ENCODE results near the gene PROCR. TPM values are rescaled to one million over a fixed set of nuclear protein-coding genes. Genes with fewer than 3 reads are reported as not detected.
"Not testable (repeated sequence)": the region's sequence is repeated elsewhere in the genome, so short reads cannot be mapped to it uniquely, and the experiment has no call there.

Gene PROCR
- total RNA-seq, 6 experiments from 2014 or later = 1.4 to 11.0 (median 2.6) TPM

GRCh38 chr20:35187584-35188190, 15.8 kb downstream of the PROCR start:
- intact Hi-C loops (cut with DNase I) = no loop called here
- DNase-seq (no peak), ATAC-seq (no peak)
- no peak for TF ChIP-seq POLR2A (IDR thresholded peaks at IDR 0.05)
- TF ChIP-seq, protein P1, sequence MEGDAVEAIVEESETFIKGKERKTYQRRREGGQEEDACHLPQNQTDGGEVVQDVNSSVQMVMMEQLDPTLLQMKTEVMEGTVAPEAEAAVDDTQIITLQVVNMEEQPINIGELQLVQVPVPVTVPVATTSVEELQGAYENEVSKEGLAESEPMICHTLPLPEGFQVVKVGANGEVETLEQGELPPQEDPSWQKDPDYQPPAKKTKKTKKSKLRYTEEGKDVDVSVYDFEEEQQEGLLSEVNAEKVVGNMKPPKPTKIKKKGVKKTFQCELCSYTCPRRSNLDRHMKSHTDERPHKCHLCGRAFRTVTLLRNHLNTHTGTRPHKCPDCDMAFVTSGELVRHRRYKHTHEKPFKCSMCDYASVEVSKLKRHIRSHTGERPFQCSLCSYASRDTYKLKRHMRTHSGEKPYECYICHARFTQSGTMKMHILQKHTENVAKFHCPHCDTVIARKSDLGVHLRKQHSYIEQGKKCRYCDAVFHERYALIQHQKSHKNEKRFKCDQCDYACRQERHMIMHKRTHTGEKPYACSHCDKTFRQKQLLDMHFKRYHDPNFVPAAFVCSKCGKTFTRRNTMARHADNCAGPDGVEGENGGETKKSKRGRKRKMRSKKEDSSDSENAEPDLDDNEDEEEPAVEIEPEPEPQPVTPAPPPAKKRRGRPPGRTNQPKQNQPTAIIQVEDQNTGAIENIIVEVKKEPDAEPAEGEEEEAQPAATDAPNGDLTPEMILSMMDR (IDR thresholded peaks at IDR 0.05) = no peak
- no peaks in the 10 kb centered on the region for H3K27me3 ChIP-seq
- no peaks in the 10 kb centered on the region for H3K36me3 ChIP-seq
- H3K4me1 ChIP-seq = peaks cover 0 to 29% (median 9%) of the 10 kb centered on the region in 4 donors
- H3K27ac ChIP-seq = no peak overlapping the region
- H3K4me3 ChIP-seq = no peak overlapping the region
- 58% methylated on average over 5 of the region's 5 CpGs for WGBS (ENCODE audit: insufficient coverage, low coverage, low lambda C conversion rate, missing lambda C conversion rate)
- no peaks in the 10 kb centered on the region for H3K9me3 ChIP-seq

- H3K27ac ChIP-seq; ATAC-seq; H3K36me3 ChIP-seq; H3K27me3 ChIP-seq; intact Hi-C loops (cut with DNase I); H3K4me3 ChIP-seq; DNase-seq; H3K9me3 ChIP-seq: not testable (repeated sequence)
- 70% methylated on average over 5 of the region's 8 CpGs for WGBS (ENCODE audit: insufficient coverage, low coverage, low lambda C conversion rate, missing lambda C conversion rate)
- peaks cover 0 to 29% (median 9%) of the 10 kb centered on the region in 4 donors for H3K4me1 ChIP-seq
These were observed 17.4 kb downstream of the PROCR start for GRCh38 chr20:35189223-35189622.

- no peaks in the 10 kb centered on the region for H3K9me3 ChIP-seq
- H3K4me1 ChIP-seq = peaks cover 0 to 29% (median 9%) of the 10 kb centered on the region in 4 donors
- TF ChIP-seq POLR2A (IDR thresholded peaks at IDR 0.05) = no peak
- TF ChIP-seq, protein P1 (IDR thresholded peaks at IDR 0.05) = no peak
- no peak overlapping the region for H3K4me3 ChIP-seq
- peak overlapping the region in 2 of 3 donors; percentile 24 to 45 for H3K27ac ChIP-seq
- DNase-seq = no peak
- no peaks in the 10 kb centered on the region for H3K27me3 ChIP-seq
- WGBS (ENCODE audit: insufficient coverage, low coverage, low lambda C conversion rate, missing lambda C conversion rate) = 46% methylated on average over 6 of the region's 6 CpGs
- no peaks in the 10 kb centered on the region for H3K36me3 ChIP-seq
- peak; percentile 64 to 77 (median 70) for ATAC-seq
- intact Hi-C loops (cut with DNase I) = no loop called here
These were observed 18.7 kb downstream of the PROCR start for GRCh38 chr20:35190556-35190955.

DNA sequence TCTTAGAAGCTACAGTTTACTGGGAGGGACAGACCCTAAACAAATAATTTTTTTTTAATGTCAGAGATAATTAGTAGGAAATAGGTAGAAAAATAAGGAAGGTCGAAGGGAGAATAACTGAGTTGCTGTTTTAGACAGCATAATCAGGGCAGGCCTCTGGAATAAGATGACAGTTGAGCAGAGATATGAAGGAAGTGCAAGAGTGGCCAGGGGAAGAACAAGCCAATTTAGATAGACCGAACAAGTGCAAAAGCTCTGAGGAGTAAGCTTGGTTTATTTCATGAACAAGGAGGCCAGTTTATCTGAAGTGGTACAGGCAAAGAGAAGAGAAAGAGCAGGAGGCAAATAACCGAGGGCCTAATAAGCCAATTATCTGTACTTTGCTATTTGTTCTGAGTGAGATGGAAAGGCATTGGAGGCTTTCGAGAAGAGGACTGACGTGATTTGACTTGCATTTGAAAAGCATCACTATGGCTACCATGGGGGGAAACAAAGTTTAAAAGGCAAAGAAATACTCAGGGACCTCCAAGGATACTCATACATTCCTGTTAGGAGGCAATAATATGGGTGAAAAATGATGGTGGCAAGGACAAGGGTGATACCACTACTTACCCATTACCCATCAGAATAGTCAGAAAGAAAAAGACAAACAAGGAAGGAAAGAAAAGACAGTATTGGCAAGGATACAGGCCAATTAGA, 19.7 kb downstream of the PROCR start:
- WGBS (ENCODE audit: insufficient coverage, low coverage, low lambda C conversion rate, missing lambda C conversion rate) = 44% methylated on average over 5 of the region's 5 CpGs

More for the DNA sequence above, 19.7 kb downstream of the PROCR start:
- Histone ChIP-seq H3K4me1 (peaks cover 0 to 29% (median 9%) of the 10 kb centered on the region in 4 donors), H3K9me3 (peaks cover 0 to 5% (median 0%) of the 10 kb centered on the region in 4 donors), H3K27ac (peak overlapping the region; percentile 22 to 41 (median 39)), H3K4me3 (no peak overlapping the region), H3K36me3 (no peaks in the 10 kb centered on the region), H3K27me3 (no peaks in the 10 kb centered on the region)
- intact Hi-C loops (cut with DNase I) = no loop called here
- no peak for TF ChIP-seq POLR2A (IDR thresholded peaks at IDR 0.05)
- TF ChIP-seq, protein P1 (IDR thresholded peaks at IDR 0.05) = no peak
- DNase-seq (no peak), ATAC-seq (peak in 3 of 4 donors; percentile 23 to 51 (median 33))

Data from right lobe of liver (tissue), 6 donors.